ENCODE data around the gene YES1. TPM values are rescaled to one million over a fixed set of nuclear protein-coding genes. Genes with fewer than 3 reads are reported as not detected.

YES1 gene
- total and polyA plus RNA-seq, 2 of the 13 experiments (the other 11 are each of a cell fraction or from before 2014, with no cell fraction given): 17.2 to 70.8 TPM

- POLR2A ChIA-PET: interaction anchor here (0.7 to 1.6 kb wide), 8 partner anchors 18 to 130 kb away, joined by 3 to 10 read pairs (median 4); partner anchors contain the start of gene ENOSF1
- in situ Hi-C loops (cut with HindIII; ENCODE audit: extremely low pct_ligation_motif_present, low pct_unique_long_range_greater_than_20kb) (no loop called here), intact Hi-C loops (cut with micrococcal nuclease; ENCODE audit: unreplicated experiment) (no loop called here)
- H3K27ac ChIP-seq (ENCODE audit: extremely low read length, insufficient read depth, low read length): peak overlapping the region; percentile 89
- no peaks in the 10 kb centered on the region for H3K9me3 ChIP-seq (ENCODE audit: low read length)
- peak overlapping the region; percentile 69 to 99 (median 99) for H3K4me3 ChIP-seq (replicated peaks in 1 of 3; ENCODE audit: insufficient read depth in 1 of 3, low read depth in 2 of 3, low read length in 3 of 3)
- peaks cover 48% of the 10 kb centered on the region for H3K4me1 ChIP-seq (ENCODE audit: insufficient read depth, low read length)
- TSS peak; percentile 89 for BruUV-seq (replicated peaks)
- CTCF ChIA-PET (ENCODE audit: low intra/inter-chr PET ratio, low total read pairs): no interaction called here
- under 1% methylated on average over 19 of the region's 66 CpGs for WGBS (ENCODE audit: low lambda C conversion rate)
- DNase-seq (ENCODE audit: low spot score) (peak; percentile 78), FAIRE-seq (no peak), ATAC-seq (peak; percentile 92)
- H3K27me3 ChIP-seq (ENCODE audit: control insufficient read depth in 1 of 2, insufficient read depth in 2 of 2, low read length in 2 of 2): no peaks in the 10 kb centered on the region; a peak in 1 of 5 replicates
- H2AFZ ChIP-seq (ENCODE audit: low read length): no peak overlapping the region
- peak overlapping the region; percentile 90 for H3K9ac ChIP-seq (ENCODE audit: insufficient read depth, low read depth, low read length)
- H3K4me2 ChIP-seq (ENCODE audit: low read depth, low read length): peak overlapping the region; percentile 93
- peaks cover 13% of the 10 kb centered on the region for H4K20me1 ChIP-seq (ENCODE audit: insufficient read depth, low read length)
- H3K79me2 ChIP-seq (ENCODE audit: insufficient read depth, low read length): peaks cover 43% of the 10 kb centered on the region
- H3K36me3 ChIP-seq (replicated peaks in 1 of 2; ENCODE audit: control insufficient read depth in 1 of 2, insufficient read depth in 2 of 2, low read length in 2 of 2): no peaks in the 10 kb centered on the region
- TF ChIP-seq HNRNPK (IDR thresholded peaks at IDR 0.05; ENCODE audit: low read depth, low read length, poor library complexity, severe bottlenecking) (peak; percentile 50), TCF12 (IDR thresholded peaks at IDR 0.05) (no peak), TCF12 (CRISPR knock-in tag; IDR thresholded peaks at IDR 0.05) (no peak), NFRKB (IDR thresholded peaks at IDR 0.05) (no peak), ZNF816 (CRISPR knock-in tag; IDR thresholded peaks at IDR 0.05; ENCODE audit: borderline replicate concordance) (no peak), CENPBD1 (CRISPR knock-in tag; IDR thresholded peaks at IDR 0.05; ENCODE audit: borderline replicate concordance, low read depth) (no peak), ZNF709 (CRISPR knock-in tag; IDR thresholded peaks at IDR 0.05) (peak; percentile 8; the same call in 1 of the 2 replicates), ZIK1 (CRISPR knock-in tag; IDR thresholded peaks at IDR 0.05; ENCODE audit: borderline replicate concordance, low read depth) (no peak), EP300 (IDR thresholded peaks at IDR 0.05; ENCODE audit: low read depth in 2 of 2, low read length in 2 of 2) (peak; percentile 17 to 29; a peak in 2 of 4 replicates), EP300 (CRISPR knock-in tag; IDR thresholded peaks at IDR 0.05; ENCODE audit: borderline replicate concordance) (no peak), MED13 (CRISPR knock-in tag; IDR thresholded peaks at IDR 0.05) (no peak), U2AF1 (optimal IDR thresholded peaks at IDR 0.05; ENCODE audit: low read depth, low read length) (no peak), ZNF781 (CRISPR knock-in tag; IDR thresholded peaks at IDR 0.05; ENCODE audit: borderline replicate concordance, not compliant biosample characterization) (no peak), IRX3 (CRISPR knock-in tag; IDR thresholded peaks at IDR 0.05; ENCODE audit: borderline replicate concordance, low read depth) (no peak), RNF2 (conservative IDR thresholded peaks at IDR 0.05; ENCODE audit: low read depth) (no peak), JUNB (CRISPR knock-in tag; IDR thresholded peaks at IDR 0.05; ENCODE audit: borderline replicate concordance) (no peak), NFYB (CRISPR knock-in tag; IDR thresholded peaks at IDR 0.05) (no peak)
- TF ChIP-seq, protein P1, sequence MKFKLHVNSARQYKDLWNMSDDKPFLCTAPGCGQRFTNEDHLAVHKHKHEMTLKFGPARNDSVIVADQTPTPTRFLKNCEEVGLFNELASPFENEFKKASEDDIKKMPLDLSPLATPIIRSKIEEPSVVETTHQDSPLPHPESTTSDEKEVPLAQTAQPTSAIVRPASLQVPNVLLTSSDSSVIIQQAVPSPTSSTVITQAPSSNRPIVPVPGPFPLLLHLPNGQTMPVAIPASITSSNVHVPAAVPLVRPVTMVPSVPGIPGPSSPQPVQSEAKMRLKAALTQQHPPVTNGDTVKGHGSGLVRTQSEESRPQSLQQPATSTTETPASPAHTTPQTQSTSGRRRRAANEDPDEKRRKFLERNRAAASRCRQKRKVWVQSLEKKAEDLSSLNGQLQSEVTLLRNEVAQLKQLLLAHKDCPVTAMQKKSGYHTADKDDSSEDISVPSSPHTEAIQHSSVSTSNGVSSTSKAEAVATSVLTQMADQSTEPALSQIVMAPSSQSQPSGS (CRISPR knock-in tag; IDR thresholded peaks at IDR 0.05): no peak
- TF ChIP-seq, protein P2, sequence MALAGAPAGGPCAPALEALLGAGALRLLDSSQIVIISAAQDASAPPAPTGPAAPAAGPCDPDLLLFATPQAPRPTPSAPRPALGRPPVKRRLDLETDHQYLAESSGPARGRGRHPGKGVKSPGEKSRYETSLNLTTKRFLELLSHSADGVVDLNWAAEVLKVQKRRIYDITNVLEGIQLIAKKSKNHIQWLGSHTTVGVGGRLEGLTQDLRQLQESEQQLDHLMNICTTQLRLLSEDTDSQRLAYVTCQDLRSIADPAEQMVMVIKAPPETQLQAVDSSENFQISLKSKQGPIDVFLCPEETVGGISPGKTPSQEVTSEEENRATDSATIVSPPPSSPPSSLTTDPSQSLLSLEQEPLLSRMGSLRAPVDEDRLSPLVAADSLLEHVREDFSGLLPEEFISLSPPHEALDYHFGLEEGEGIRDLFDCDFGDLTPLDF (CRISPR knock-in tag; IDR thresholded peaks at IDR 0.05): no peak; the same call in 1 of the 2 replicates
- TF ChIP-seq, protein P3, sequence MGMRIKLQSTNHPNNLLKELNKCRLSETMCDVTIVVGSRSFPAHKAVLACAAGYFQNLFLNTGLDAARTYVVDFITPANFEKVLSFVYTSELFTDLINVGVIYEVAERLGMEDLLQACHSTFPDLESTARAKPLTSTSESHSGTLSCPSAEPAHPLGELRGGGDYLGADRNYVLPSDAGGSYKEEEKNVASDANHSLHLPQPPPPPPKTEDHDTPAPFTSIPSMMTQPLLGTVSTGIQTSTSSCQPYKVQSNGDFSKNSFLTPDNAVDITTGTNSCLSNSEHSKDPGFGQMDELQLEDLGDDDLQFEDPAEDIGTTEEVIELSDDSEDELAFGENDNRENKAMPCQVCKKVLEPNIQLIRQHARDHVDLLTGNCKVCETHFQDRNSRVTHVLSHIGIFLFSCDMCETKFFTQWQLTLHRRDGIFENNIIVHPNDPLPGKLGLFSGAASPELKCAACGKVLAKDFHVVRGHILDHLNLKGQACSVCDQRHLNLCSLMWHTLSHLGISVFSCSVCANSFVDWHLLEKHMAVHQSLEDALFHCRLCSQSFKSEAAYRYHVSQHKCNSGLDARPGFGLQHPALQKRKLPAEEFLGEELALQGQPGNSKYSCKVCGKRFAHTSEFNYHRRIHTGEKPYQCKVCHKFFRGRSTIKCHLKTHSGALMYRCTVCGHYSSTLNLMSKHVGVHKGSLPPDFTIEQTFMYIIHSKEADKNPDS (CRISPR knock-in tag; IDR thresholded peaks at IDR 0.05): no peak
These were observed 532 bp upstream of the YES1 start for GRCh38 chr18:812376-813171.

All from HepG2 (cell line).